IMR-90 (cell line): ENCODE data around the gene C6orf141.

Experiments
- POLR2A ChIP-seq: IDR thresholded peaks from 2 replicates; pipeline ENCODE4 v1.6.1; 2012; ENCODE audit warnings: mild to moderate bottlenecking, low read depth, low read length
- RCOR1 ChIP-seq: IDR thresholded peaks from 2 replicates; pipeline ENCODE4 v1.6.1; 2012; ENCODE audit warnings: mild to moderate bottlenecking, low read length, improper control_type of control experiment; ENCODE audit not compliant: insufficient replicate concordance
- RFX5 ChIP-seq: IDR thresholded peaks from 2 replicates; pipeline ENCODE4 v1.8.0; 2012; ENCODE audit warnings: low read depth, mild to moderate bottlenecking, low read length, moderate library complexity
- TF ChIP-seq, protein P1 (sequence below): conservative IDR thresholded peaks from 2 replicates; pipeline ENCODE4 v1.5.1; 2012; ENCODE audit warnings: mild to moderate bottlenecking, low read depth, low read length, improper control_type of control experiment
- TF ChIP-seq, protein P2 (sequence below): fragments of 150-350 bp; IDR thresholded peaks from 2 replicates; pipeline ENCODE4 v1.6.1; 2017; ENCODE audit warnings: mild to moderate bottlenecking, antibody characterized with exemption, low read length, low read depth

DNA sequence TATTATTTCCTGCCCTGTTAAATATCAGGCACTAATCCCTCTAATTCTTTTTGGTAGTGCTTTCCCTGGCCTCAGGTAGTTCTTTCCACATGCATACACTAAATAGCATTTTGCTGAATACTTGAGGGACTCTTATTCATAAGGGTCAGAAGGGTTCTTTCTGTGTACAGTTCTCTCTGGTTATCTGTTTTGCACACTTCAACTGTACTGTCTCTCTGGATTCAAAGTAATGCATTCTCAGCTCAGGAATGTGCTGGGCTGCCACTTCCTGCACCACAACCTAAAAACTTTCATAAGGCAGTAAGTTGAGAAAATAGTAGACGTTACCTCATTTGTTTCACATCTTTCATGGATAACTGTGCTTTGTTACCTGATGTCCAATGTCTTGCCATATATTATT, 32.1 kb downstream of the C6orf141 start:
- TF ChIP-seq POLR2A = no peak
- TF ChIP-seq, protein P1, sequence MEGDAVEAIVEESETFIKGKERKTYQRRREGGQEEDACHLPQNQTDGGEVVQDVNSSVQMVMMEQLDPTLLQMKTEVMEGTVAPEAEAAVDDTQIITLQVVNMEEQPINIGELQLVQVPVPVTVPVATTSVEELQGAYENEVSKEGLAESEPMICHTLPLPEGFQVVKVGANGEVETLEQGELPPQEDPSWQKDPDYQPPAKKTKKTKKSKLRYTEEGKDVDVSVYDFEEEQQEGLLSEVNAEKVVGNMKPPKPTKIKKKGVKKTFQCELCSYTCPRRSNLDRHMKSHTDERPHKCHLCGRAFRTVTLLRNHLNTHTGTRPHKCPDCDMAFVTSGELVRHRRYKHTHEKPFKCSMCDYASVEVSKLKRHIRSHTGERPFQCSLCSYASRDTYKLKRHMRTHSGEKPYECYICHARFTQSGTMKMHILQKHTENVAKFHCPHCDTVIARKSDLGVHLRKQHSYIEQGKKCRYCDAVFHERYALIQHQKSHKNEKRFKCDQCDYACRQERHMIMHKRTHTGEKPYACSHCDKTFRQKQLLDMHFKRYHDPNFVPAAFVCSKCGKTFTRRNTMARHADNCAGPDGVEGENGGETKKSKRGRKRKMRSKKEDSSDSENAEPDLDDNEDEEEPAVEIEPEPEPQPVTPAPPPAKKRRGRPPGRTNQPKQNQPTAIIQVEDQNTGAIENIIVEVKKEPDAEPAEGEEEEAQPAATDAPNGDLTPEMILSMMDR = no peak
- TF ChIP-seq, protein P2, sequence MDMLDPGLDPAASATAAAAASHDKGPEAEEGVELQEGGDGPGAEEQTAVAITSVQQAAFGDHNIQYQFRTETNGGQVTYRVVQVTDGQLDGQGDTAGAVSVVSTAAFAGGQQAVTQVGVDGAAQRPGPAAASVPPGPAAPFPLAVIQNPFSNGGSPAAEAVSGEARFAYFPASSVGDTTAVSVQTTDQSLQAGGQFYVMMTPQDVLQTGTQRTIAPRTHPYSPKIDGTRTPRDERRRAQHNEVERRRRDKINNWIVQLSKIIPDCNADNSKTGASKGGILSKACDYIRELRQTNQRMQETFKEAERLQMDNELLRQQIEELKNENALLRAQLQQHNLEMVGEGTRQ = no peak
- TF ChIP-seq RCOR1 = no peak
- TF ChIP-seq RFX5 = no peak
